ENCODE results near the gene MRPS7. TPM values are rescaled to one million over a fixed set of nuclear protein-coding genes. Genes with fewer than 3 reads are reported as not detected.

Gene MRPS7
- total RNA-seq, 1 donor from 2014 or later = 34.7 TPM

DNA sequence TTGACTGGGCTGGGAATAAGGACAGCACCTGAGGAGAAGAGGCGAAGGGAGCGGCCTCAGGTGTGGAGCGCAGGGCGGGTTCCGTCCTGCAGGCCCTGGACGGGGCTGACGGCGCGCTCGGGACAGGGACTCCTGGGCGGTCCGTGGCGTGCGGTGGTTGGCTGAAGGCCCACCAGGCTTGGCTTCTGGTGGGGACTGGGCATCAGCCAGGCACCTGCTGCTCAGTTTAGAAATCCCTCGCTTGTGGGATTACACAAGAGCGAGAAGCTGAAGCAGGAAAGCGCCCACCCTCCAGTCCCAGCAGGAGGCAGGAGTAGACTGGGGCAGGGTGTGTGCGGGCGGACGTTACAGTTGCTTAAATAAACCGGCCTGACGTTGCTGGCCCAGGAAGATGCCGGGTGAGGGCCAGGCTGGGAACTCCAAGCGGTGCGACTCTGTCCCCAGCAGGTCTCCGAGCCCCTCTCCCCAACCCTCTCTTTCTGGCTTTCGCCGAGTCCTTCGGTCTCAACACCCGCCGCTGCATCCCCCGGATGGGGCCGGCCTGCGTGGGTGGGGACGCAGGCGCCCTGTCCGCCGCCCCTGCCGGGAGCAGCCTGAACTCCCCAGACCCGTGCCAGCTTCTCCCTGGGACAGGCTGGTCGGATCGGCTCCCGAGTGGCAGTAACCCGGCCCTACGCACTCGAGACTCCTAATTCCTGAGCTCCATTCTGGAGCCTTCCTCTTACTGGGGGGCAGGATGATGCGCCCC lies 8.7 kb downstream of the MRPS7 start:
- intact Hi-C loops (cut with DNase I) = no loop called here
- peaks cover 18% of the 10 kb centered on the region for H3K4me1 ChIP-seq
- DNase-seq = peak; percentile 89
- H3K27ac ChIP-seq = peak overlapping the region; percentile 93
- peak overlapping the region; percentile 73 for H3K4me3 ChIP-seq
- peak; percentile 44 for TF ChIP-seq CTCF (IDR thresholded peaks at IDR 0.05)
- H3K36me3 ChIP-seq = peaks cover 21% of the 10 kb centered on the region
- H3K27me3 ChIP-seq = no peaks in the 10 kb centered on the region
- peak; percentile 65 for ATAC-seq
- H3K9me3 ChIP-seq = no peaks in the 10 kb centered on the region

- H3K27me3 ChIP-seq = no peaks in the 10 kb centered on the region
- ATAC-seq (no peak), DNase-seq (no peak)
- intact Hi-C loops (cut with DNase I) = no loop called here
- peaks cover 18% of the 10 kb centered on the region for H3K4me1 ChIP-seq
- no peak for TF ChIP-seq CTCF (IDR thresholded peaks at IDR 0.05)
- H3K9me3 ChIP-seq = no peaks in the 10 kb centered on the region
- peak within 1 kb of the TSS; percentile 73 for H3K4me3 ChIP-seq
- H3K36me3 ChIP-seq = peaks cover 16% of the 10 kb centered on the region
- peak within 1 kb of the TSS; percentile 93 for H3K27ac ChIP-seq
These were observed 9.2 kb downstream of the MRPS7 start, which contains the start of gene MIF4GD for GRCh38 chr17:75270966-75271232. TSS of gene MIF4GD (minus strand) at chr17:75271231. CDS start at chr17:75270195, 1,036 bp downstream.

DNA sequence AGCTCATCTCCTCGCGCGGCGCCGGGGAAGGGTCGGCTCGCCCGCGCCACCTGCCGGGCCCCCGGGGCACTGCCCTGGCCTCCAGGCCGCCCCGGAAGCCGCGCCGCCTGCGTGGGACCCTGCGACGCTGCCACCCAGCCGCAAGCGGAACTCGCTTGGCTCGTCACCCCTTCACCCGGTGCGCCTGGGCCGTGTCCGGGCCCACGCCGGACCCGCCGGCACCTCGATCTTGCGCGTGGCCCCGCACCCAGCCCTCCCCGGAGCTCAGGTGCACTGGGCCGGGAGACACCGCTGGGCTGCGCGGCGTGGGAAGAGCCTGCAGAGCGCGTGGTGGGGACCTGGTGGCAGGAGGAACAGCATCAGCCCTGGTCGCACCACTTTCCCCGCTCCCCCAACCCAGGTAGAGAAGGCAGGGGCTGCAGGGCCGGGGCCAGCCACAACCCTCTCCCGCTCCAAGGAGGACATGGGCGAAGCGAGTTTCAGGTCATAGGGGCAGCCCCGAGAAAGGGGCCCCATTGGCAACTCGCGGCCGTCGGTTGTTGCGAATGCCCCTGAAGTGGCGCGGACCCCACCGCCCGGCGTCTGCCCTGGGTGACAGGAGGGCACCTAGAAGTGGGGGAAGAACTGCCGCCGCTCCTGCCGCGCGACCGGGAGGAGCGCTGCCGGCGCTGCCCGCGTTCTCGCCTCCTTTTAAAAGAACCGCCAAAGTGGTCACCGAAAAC lies 9.7 kb downstream of the MRPS7 start:
- H3K4me1 ChIP-seq = peaks cover 18% of the 10 kb centered on the region
- peak; percentile 67 for TF ChIP-seq CTCF (IDR thresholded peaks at IDR 0.05)
- DNase-seq = peak; percentile 94
- intact Hi-C loops (cut with DNase I) = no loop called here
- H3K27ac ChIP-seq = peak overlapping the region; percentile 90
- no peaks in the 10 kb centered on the region for H3K9me3 ChIP-seq
- ATAC-seq = peak; percentile 91
- H3K36me3 ChIP-seq = peaks cover 11% of the 10 kb centered on the region
- no peaks in the 10 kb centered on the region for H3K27me3 ChIP-seq
- peak overlapping the region; percentile 73 for H3K4me3 ChIP-seq

DNA sequence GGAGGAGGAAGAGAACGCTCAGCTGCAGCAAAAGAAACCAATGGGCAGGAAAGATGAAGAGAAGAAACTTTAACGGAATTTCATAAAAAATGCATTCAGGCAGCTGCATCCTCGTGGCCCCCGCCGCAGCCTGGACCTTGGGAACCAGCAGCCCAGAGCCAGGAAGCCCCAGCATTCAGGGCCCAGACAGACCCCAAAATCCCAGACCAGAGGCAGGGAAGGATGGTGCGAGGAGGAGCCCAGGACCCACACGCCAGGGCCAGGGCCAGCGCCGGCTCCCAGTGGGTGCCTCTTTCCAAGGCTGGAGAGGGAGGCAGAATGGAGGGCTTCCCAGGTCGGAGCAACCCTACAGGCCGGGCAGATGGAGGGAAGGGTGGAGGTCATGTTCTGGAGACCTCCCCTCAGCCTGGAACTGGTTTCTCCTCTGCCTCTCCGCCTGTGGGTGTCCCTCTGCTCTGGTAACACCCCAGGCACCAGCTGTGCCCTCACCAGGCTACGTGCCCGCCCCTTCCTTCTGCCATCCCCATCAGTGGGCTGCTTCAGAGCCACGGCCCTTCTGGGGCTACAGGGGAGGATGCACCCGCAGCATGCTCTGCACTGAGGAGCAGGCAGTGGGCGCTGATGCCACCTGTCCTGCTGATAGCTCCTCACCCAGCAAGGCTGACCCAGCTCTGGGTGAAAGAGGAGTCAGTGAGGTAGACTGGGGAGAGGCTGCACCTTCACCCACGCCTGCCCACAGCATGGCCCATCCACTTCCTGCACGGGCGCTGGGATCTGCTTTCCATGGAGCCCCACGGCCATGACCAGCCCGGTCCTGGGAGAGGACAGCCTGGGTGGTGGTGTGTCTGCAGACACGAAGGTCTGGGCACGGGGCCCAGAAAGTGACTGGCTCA lies 10.5 kb downstream of the MRPS7 start:
- DNase-seq (no peak), ATAC-seq (no peak)
- no peaks in the 10 kb centered on the region for H3K27me3 ChIP-seq
- H3K27ac ChIP-seq = peak overlapping the region; percentile 90
- H3K4me3 ChIP-seq = peak overlapping the region; percentile 73
- peaks cover 6% of the 10 kb centered on the region for H3K36me3 ChIP-seq
- peaks cover 18% of the 10 kb centered on the region for H3K4me1 ChIP-seq
- H3K9me3 ChIP-seq = no peaks in the 10 kb centered on the region
- intact Hi-C loops (cut with DNase I) = no loop called here
- TF ChIP-seq CTCF (IDR thresholded peaks at IDR 0.05) = no peak

DNA sequence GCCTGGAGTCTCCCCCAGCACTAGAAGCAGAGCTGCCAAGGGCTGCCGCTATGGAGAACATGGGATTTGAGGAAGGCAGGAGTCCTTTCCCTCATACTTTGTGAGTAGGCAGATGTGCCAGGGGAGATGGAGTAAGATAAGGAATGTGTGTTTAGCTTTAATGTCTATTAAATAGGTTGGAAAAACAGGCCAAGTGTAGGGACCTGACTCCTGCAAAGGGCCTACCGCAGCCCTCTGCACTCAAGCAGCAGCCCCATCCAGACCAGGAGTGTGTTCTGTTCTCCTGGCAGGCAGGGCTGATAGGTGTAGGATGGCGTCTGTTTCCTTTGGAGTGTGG lies 11.1 kb downstream of the MRPS7 start:
- intact Hi-C loops (cut with DNase I) = no loop called here
- TF ChIP-seq CTCF (IDR thresholded peaks at IDR 0.05) = no peak
- ATAC-seq (no peak), DNase-seq (no peak)
- H3K27ac ChIP-seq = no peak overlapping the region
- H3K9me3 ChIP-seq = no peaks in the 10 kb centered on the region
- no peak overlapping the region for H3K4me3 ChIP-seq
- peaks cover 18% of the 10 kb centered on the region for H3K4me1 ChIP-seq
- H3K27me3 ChIP-seq = no peaks in the 10 kb centered on the region
- peaks cover 4% of the 10 kb centered on the region for H3K36me3 ChIP-seq
